ENCODE data around the gene APBA1.

- no peak for TF ChIP-seq EZH2 (IDR thresholded peaks at IDR 0.05; ENCODE audit: borderline replicate concordance, low read length)
- no peak for TF ChIP-seq CTCF (conservative IDR thresholded peaks at IDR 0.05 in 1 of 2, IDR thresholded peaks at IDR 0.05 in 1 of 2; ENCODE audit: extremely low read depth in 1 of 2, insufficient read depth in 1 of 2, low read depth in 1 of 2, low read length in 2 of 2)
These were observed 83.0 kb downstream of the APBA1 start for GRCh38 chr9:69589156-69589555.
